Hypothalamus (tissue), 51 donors: Measurements from ENCODE around the gene EPN1.

ENCODE experiments used
- DNase-seq, 51 donors: peaks; one replicate each; lab custom pipeline; 2025; lab: John Stamatoyannopoulos, UW

EPN1 gene

GRCh38 chr19:55677572-55678028, 2.6 kb downstream of the EPN1 start:
- no peak for DNase-seq

GRCh38 chr19:55678121-55678671, 3.2 kb downstream of the EPN1 start:
- peak in 15 of 51 donors; percentile 4 to 35 (median 17) for DNase-seq

GRCh38 chr19:55679343-55680257, 4.6 kb downstream of the EPN1 start:
- DNase-seq, result peak in 1 of 51 donors; percentile 26

- DNase-seq, result no peak
These were observed 5.5 kb downstream of the EPN1 start for GRCh38 chr19:55680339-55681130.

- no peak for DNase-seq
These were observed 6.4 kb downstream of the EPN1 start for GRCh38 chr19:55681131-55682092.

- no peak for DNase-seq
These were observed 8.6 kb downstream of the EPN1 start for GRCh38 chr19:55683449-55684261.

GRCh38 chr19:55684946-55685681, 10.1 kb downstream of the EPN1 start:
- no peak for DNase-seq

- no peak for DNase-seq
These were observed 10.8 kb downstream of the EPN1 start for GRCh38 chr19:55685776-55686175.

GRCh38 chr19:55686311-55687050, 11.5 kb downstream of the EPN1 start:
- DNase-seq, result no peak

GRCh38 chr19:55687281-55688201, 12.5 kb downstream of the EPN1 start:
- no peak for DNase-seq

- DNase-seq, result peak in 3 of 51 donors; percentile 8 to 39 (median 10)
These were observed 13.6 kb downstream of the EPN1 start for GRCh38 chr19:55688422-55689218.

- DNase-seq, result no peak
These were observed 14.5 kb downstream of the EPN1 start for GRCh38 chr19:55689411-55690108.

GRCh38 chr19:55690109-55690768, 15.2 kb downstream of the EPN1 start:
- DNase-seq, result no peak

- no peak for DNase-seq
These were observed 15.9 kb downstream of the EPN1 start for GRCh38 chr19:55690769-55691545.
